ENCODE results near the gene CAPN14.

- TF ChIP-seq CTCF (IDR thresholded peaks at IDR 0.05): no peak
- no peak for TF ChIP-seq EP300 (IDR thresholded peaks at IDR 0.05)
- TF ChIP-seq POLR2A (IDR thresholded peaks at IDR 0.05): no peak
These were observed 581 bp downstream of the CAPN14 start for GRCh38 chr2:31216734-31217133.

All from gastroesophageal sphincter (tissue), 3 donors.